LNCAP (cell line): ENCODE results near the gene RHBDF2.

Source experiments
- CTCF ChIP-seq: fragments of 450-650 bp; IDR thresholded peaks from 2 replicates; pipeline ENCODE4 v1.5.1; 2017; ENCODE audit warnings: mild to moderate bottlenecking

The RHBDF2 gene

GRCh38 chr17:76523084-76524037 is 22.1 kb upstream of the RHBDF2 start:
- peak; percentile 100 for TF ChIP-seq CTCF

GRCh38 chr17:76521262-76521661 is 20.0 kb upstream of the RHBDF2 start:
- TF ChIP-seq CTCF = no peak

- TF ChIP-seq CTCF = no peak
Measured at GRCh38 chr17:76519048-76519966, 18.1 kb upstream of the RHBDF2 start.

- no peak for TF ChIP-seq CTCF
Measured at GRCh38 chr17:76517638-76518038, 16.4 kb upstream of the RHBDF2 start.

- no peak for TF ChIP-seq CTCF
Measured at GRCh38 chr17:76515274-76515949, 14.2 kb upstream of the RHBDF2 start.

- TF ChIP-seq CTCF = no peak
Measured at GRCh38 chr17:76513306-76513692, 12.1 kb upstream of the RHBDF2 start.
